ENCODE measurements around the gene CILP.
"Not testable (repeated sequence)": the region's sequence is repeated elsewhere in the genome, so short reads cannot be mapped to it uniquely, and the experiment has no call there.

Gene CILP, protein sequence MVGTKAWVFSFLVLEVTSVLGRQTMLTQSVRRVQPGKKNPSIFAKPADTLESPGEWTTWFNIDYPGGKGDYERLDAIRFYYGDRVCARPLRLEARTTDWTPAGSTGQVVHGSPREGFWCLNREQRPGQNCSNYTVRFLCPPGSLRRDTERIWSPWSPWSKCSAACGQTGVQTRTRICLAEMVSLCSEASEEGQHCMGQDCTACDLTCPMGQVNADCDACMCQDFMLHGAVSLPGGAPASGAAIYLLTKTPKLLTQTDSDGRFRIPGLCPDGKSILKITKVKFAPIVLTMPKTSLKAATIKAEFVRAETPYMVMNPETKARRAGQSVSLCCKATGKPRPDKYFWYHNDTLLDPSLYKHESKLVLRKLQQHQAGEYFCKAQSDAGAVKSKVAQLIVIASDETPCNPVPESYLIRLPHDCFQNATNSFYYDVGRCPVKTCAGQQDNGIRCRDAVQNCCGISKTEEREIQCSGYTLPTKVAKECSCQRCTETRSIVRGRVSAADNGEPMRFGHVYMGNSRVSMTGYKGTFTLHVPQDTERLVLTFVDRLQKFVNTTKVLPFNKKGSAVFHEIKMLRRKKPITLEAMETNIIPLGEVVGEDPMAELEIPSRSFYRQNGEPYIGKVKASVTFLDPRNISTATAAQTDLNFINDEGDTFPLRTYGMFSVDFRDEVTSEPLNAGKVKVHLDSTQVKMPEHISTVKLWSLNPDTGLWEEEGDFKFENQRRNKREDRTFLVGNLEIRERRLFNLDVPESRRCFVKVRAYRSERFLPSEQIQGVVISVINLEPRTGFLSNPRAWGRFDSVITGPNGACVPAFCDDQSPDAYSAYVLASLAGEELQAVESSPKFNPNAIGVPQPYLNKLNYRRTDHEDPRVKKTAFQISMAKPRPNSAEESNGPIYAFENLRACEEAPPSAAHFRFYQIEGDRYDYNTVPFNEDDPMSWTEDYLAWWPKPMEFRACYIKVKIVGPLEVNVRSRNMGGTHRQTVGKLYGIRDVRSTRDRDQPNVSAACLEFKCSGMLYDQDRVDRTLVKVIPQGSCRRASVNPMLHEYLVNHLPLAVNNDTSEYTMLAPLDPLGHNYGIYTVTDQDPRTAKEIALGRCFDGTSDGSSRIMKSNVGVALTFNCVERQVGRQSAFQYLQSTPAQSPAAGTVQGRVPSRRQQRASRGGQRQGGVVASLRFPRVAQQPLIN

GRCh38 chr15:65210770-65211481, at the start of gene CILP:
Gene CILP (minus strand): TSS chr15:65211473. CDS start chr15:65209755, 1,718 bp downstream.
- no peak for DNase-seq

- no peak for DNase-seq
These were observed 49.7 kb upstream of the CILP start for GRCh38 chr15:65260968-65261367.

- no peak for DNase-seq
These were observed 48.1 kb upstream of the CILP start for GRCh38 chr15:65259367-65259797.

GRCh38 chr15:65258375-65259262, 47.3 kb upstream of the CILP start:
- no peak for DNase-seq

GRCh38 chr15:65255486-65256140, 44.3 kb upstream of the CILP start:
- DNase-seq: no peak

DNA sequence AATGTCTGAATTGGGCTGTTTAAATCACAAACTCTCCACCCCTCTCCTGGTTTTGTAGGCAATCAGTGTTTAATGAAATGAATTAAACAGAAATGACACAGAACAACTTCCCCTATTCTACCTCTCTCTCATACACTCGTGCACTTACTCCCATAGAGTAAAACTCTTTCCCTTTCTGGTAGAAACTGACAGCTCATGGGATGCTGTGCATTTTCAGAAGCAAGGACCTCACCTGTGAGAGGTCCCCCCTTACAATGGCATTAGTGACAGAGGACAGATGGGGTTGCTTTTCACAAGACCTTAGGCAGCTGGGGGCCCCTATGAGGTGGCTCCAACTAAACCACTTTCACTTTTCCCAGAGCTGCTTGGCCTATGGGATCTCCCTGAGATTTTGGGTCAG, 43.5 kb upstream of the CILP start:
- no peak for DNase-seq

GRCh38 chr15:65254356-65254755, 43.1 kb upstream of the CILP start:
- DNase-seq: no peak

GRCh38 chr15:65249641-65250040, 38.4 kb upstream of the CILP start:
- DNase-seq: no peak

GRCh38 chr15:65248511-65249255, 37.4 kb upstream of the CILP start:
- no peak for DNase-seq

- no peak for DNase-seq
These were observed 35.7 kb upstream of the CILP start for GRCh38 chr15:65246939-65247338.

DNA sequence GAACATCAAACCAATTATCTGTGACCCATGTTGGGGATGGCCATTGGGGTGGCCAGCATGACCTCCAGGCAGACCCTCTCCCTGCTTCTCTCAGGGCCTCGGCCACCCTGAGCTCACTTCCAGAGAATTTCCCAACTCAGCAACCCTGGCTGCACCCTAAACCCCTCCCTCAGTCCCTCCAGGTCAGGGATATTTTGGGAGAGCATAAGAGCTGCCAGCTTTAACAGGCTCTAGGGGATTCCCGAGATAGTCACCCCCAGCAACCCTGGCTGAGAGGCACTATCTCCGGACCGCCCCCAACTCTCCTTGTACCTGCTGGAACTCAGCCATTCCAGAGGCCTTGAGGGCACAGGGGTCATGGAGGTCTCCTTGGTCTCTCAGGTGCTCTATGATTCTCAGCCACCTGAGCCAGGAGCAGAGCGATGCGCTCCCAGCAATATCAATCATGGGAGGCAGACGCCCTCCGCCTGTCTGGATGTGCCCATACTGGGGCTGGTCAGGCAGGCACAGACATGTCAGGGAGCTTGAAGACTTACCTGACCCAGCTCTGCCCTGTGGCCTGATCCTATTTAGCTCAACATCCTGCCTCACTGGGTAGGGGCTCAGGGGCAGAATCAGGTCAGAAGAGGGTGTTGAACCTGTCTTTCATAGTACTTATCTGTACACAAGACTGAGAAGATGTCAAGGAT, 34.9 kb upstream of the CILP start:
- no peak for DNase-seq

- DNase-seq: no peak
These were observed 34.0 kb upstream of the CILP start for GRCh38 chr15:65245096-65245856.

- DNase-seq: no peak
These were observed 33.4 kb upstream of the CILP start for GRCh38 chr15:65244638-65245037.

DNA sequence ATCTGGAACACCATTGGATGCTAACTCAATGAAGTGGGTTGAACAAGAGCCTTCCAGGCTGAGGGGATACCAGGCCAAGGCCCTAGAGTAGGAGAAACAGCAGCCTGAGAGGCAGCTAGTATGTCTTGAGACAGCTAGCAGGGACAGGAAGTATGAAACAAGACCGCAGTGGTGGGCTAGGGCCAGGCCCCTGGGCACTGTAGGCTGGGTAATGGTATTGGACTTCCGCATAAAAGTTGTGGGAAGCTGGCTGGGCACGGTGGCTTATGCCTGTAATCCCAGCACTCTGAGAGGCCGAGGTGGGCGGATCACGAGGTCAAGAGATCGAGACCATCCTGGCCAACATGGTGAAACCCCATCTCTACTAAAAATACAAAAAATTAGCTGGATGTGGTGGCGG, 25.2 kb upstream of the CILP start:
- not testable (repeated sequence) for DNase-seq

DNA sequence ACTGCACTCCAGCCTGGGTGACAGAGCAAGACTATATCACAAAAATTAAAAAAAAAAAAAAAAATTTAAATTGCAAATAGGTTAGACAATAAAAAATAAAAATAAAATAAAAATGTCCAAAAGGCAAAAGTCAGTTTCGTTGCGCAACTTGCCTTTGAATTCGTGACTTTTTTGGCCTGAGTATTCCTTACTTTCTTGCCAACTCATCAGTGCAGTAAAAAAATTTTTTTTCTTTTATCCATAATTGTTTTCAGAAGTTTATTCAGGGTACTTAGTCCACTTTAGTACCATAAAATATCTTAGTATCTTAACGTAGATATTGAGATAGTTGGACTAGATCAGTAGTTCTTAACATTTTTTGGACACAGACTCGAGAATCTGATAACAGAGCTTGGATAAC, 22.4 kb upstream of the CILP start:
- no peak for DNase-seq

DNA sequence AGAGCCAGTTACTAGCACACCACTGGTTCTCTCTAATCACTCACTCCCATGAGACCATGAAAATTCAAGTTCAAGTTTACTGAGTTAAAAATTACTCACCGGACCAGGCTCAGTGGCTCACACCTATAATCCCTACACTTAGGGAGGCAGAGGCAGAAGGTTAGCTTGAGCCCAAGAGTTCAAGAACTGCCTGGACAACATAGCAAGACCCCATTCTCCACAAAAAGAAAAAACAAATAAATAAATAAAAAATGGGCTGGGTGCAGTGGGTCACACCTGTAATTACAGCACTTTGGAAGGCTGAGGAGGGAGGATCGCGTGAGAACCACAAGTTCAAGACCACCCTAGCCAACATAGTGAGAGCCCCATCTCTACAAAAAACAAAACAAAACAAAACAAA, 21.2 kb upstream of the CILP start:
- no peak for DNase-seq

GRCh38 chr15:65231306-65231705, 20.0 kb upstream of the CILP start:
- DNase-seq: no peak

DNA sequence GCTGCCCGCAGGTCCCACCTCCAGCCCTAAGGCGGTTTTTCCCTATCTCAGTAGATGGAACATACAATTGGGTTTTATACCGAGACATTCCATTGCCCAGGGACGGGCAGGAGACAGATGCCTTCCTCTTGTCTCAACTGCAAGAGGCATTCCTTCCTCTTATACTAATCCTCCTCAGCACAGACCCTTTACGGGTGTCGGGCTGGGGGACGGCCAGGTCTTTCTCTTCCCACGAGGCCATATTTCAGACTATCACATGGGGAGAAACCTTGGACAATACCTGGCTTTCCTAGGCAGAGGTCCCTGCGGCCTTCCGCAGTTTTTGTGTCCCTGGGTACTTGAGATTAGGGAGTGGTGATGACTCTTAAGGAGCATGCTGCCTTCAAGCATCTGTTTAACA, 15.6 kb upstream of the CILP start:
- DNase-seq: not testable (repeated sequence)

GRCh38 chr15:65226221-65226620, 14.9 kb upstream of the CILP start:
- DNase-seq: no peak

All from NCI-H1105 (cell line).